ENCODE results near the gene FAM13A.

- TF ChIP-seq POLR2A (IDR thresholded peaks at IDR 0.05) (no peak), EP300 (IDR thresholded peaks at IDR 0.05) (no peak)
Measured at GRCh38 chr4:88878642-88879041, 178.3 kb downstream of the FAM13A start.
